Measurements from ENCODE around the gene EFCAB9. TPM values are rescaled to one million over a fixed set of nuclear protein-coding genes. Genes with fewer than 3 reads are reported as not detected.

EFCAB9 gene
- total RNA-seq, 4 donors from 2014 or later: not detected

- DNase-seq: no peak
- H3K4me1 ChIP-seq: no peaks in the 10 kb centered on the region
- 80 to 82% methylated on average over 10 of the region's 10 CpGs for WGBS, 2 donors
- H3K9me3 ChIP-seq: no peaks in the 10 kb centered on the region
- intact Hi-C loops (cut with DNase I): no loop called here
- no peak overlapping the region for H3K4me3 ChIP-seq (replicated peaks in 1 of 3)
- no peaks in the 10 kb centered on the region for H3K36me3 ChIP-seq
- no peak overlapping the region for H3K27ac ChIP-seq
- no peak for TF ChIP-seq CTCF (IDR thresholded peaks at IDR 0.05)
- TF ChIP-seq POLR2A (IDR thresholded peaks at IDR 0.05): no peak
- no peaks in the 10 kb centered on the region for H3K27me3 ChIP-seq
Measured at GRCh38 chr5:172223901-172224873, 30.2 kb downstream of the EFCAB9 start.

DNA sequence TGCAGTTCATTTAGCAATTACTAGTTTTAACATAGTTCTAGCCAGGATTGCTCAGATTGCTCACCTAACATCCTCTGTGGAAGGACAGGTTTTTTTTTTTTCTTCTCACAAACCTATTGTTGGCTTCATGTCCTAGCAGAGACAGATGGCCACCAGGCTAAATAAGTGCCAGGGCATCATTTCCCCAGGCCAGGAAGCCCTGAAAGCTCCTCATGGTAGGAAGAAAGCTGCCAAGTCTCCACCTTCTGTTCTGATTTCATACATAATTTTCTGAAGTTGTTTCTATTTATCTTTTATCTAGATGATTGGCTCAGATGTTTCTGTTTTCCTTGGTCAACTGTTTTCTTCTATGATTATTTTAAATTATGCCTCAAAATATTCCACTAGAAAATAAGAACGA is 31.0 kb downstream of the EFCAB9 start:
- H3K27me3 ChIP-seq: no peaks in the 10 kb centered on the region
- intact Hi-C loops (cut with DNase I): no loop called here
- WGBS, 2 donors: 93 to 94% methylated on average over 1 of the region's 1 CpG
- H3K9me3 ChIP-seq: no peaks in the 10 kb centered on the region
- no peak for TF ChIP-seq POLR2A (IDR thresholded peaks at IDR 0.05)
- no peak for TF ChIP-seq CTCF (IDR thresholded peaks at IDR 0.05)
- H3K36me3 ChIP-seq: no peaks in the 10 kb centered on the region
- no peak for DNase-seq
- H3K27ac ChIP-seq: no peak overlapping the region
- no peaks in the 10 kb centered on the region for H3K4me1 ChIP-seq
- H3K4me3 ChIP-seq (replicated peaks in 1 of 3): no peak overlapping the region

DNA sequence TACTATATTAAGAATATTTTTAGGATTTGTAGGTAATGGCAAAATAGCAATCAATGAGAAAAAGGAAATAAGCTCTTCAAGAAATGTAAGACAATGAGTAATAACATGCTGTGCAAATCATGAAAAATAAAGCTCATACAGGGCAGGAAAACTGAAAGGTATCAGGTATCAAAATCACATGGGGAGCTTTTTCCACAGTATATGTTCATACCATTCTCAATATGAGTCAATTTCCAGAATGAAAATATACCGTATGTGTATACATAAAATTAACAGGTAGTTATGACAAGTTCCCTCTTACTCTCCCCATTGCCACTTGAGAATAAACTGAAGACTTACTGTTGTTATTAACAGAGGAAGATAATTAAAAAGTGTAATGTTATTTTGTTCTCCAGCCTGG is 35.9 kb downstream of the EFCAB9 start:
- intact Hi-C loops (cut with DNase I): no loop called here
- Histone ChIP-seq H3K27ac (no peak overlapping the region), H3K27me3 (no peaks in the 10 kb centered on the region), H3K9me3 (no peaks in the 10 kb centered on the region), H3K4me3 (replicated peaks in 1 of 3) (no peak overlapping the region), H3K4me1 (no peaks in the 10 kb centered on the region), H3K36me3 (peaks cover 0 to 10% of the 10 kb centered on the region in 2 donors)
- 96 to 100% methylated on average over 1 of the region's 1 CpG for WGBS, 2 donors
- DNase-seq: no peak
- TF ChIP-seq CTCF (IDR thresholded peaks at IDR 0.05): no peak
- TF ChIP-seq POLR2A (IDR thresholded peaks at IDR 0.05): no peak

GRCh38 chr5:172234031-172234430 is 40.1 kb downstream of the EFCAB9 start:
- 98% methylated on average over 4 of the region's 4 CpGs for WGBS, 2 donors

More at GRCh38 chr5:172234031-172234430, 40.1 kb downstream of the EFCAB9 start:
- H3K4me1 ChIP-seq: no peaks in the 10 kb centered on the region
- no peaks in the 10 kb centered on the region for H3K27me3 ChIP-seq
- no peak for DNase-seq
- intact Hi-C loops (cut with DNase I): no loop called here
- no peak overlapping the region for H3K4me3 ChIP-seq (replicated peaks in 1 of 3)
- H3K9me3 ChIP-seq: no peaks in the 10 kb centered on the region
- peaks cover 0 to 10% of the 10 kb centered on the region in 2 donors for H3K36me3 ChIP-seq
- H3K27ac ChIP-seq: no peak overlapping the region
- TF ChIP-seq CTCF (IDR thresholded peaks at IDR 0.05) (no peak), POLR2A (IDR thresholded peaks at IDR 0.05) (no peak)

All from thyroid gland (tissue), 4 donors.